ENCODE data around the gene ANKRD65. TPM values are rescaled to one million over a fixed set of nuclear protein-coding genes. Genes with fewer than 3 reads are reported as not detected.
A peak's percentile ranks its signal among the peaks of the same experiment; 100 is the strongest.

Gene ANKRD65
- total and polyA plus RNA-seq, 2 donors (not counting 3 experiments of a cell fraction or from before 2014, with no cell fraction given): 0.15 to 0.38 TPM

DNA sequence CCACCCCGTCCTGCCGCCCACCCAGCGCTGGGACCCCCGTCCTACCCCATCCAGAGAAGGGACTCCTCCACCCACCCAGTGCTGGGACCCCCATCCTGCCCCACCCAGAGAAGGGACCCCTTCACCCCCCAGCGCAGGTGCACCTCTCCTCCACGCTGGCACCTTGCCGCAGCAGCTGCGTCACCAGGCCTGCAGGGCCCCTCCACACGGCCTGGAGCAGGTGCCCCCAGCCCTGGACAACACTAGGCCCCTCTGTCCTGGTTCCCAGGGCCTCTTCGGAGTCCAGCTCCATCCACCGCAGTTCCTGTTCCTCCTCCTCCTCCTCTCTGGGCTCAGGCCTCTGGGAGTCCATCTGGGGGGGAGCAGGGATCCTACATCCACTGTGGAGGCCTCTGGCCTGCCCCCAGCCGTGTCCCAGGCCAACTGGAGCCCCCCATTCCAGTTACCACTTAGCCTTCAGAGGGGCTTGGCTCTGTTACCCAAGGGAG is 378 bp downstream of the ANKRD65 start:
- ChIA-PET CTCF (interaction anchor here (0.6 to 2.2 kb wide), 8 partner anchors 9 to 45 kb away, joined by 3 to 11 read pairs (median 4); partner anchors contain the start of genes AURKAIP1 and CCNL2), POLR2A (no interaction called here)
- dilution Hi-C loops (cut with MboI; ENCODE audit: extremely low pct_ligation_motif_present, low sequenced_read_pairs) (no loop called here), intact Hi-C loops (cut with micrococcal nuclease) (no loop called here)
- Histone ChIP-seq H2AFZ (ENCODE audit: low read depth, low read length) (no peak overlapping the region), H3K4me1 (ENCODE audit: control insufficient read depth, extremely low read depth, insufficient read depth, low read length) (peaks cover 3% of the 10 kb centered on the region), H3K79me2 (ENCODE audit: control insufficient read depth, insufficient read depth, low read length) (no peaks in the 10 kb centered on the region), H3K27ac (ENCODE audit: insufficient read depth, low read depth, low read length) (no peak overlapping the region), H3K36me3 (ENCODE audit: control insufficient read depth in 2 of 2, extremely low read depth in 1 of 2, insufficient read depth in 2 of 2, low read length in 2 of 2) (no peaks in the 10 kb centered on the region), H3K4me2 (ENCODE audit: insufficient read depth, low read length) (no peak overlapping the region), H3K9ac (replicated peaks; ENCODE audit: extremely low read depth, insufficient read depth, low read length) (no peak overlapping the region), H3K9me3 (replicated peaks; ENCODE audit: control insufficient read depth, insufficient read depth, low read length) (no peaks in the 10 kb centered on the region), H3K27me3 (ENCODE audit: control insufficient read depth in 2 of 2, insufficient read depth in 2 of 2, low read length in 2 of 2) (no peaks in the 10 kb centered on the region), H3K9me1 (replicated peaks; ENCODE audit: control insufficient read depth, extremely low read depth, insufficient read depth, low read length) (no peaks in the 10 kb centered on the region), H4K20me1 (replicated peaks; ENCODE audit: control insufficient read depth, extremely low read depth, insufficient read depth, low read length) (no peaks in the 10 kb centered on the region), H3K4me3 (replicated peaks in 1 of 3; ENCODE audit: insufficient read depth in 1 of 3, low read depth in 1 of 3, low read length in 3 of 3) (no peak overlapping the region)
- no peak for TF ChIP-seq GATA2 (IDR thresholded peaks at IDR 0.05; ENCODE audit: insufficient read depth, insufficient read length, low read depth, low read length)
- DNase-seq (ENCODE audit: low read depth, low spot score): no peak
- FAIRE-seq: no peak
- no TSS peak for BruUV-seq (replicated peaks)

- POLR2A ChIA-PET: no interaction called here
- H3K4me1 ChIP-seq (ENCODE audit: control insufficient read depth, extremely low read depth, insufficient read depth, low read length): peaks cover 3% of the 10 kb centered on the region
- H3K4me3 ChIP-seq (replicated peaks in 1 of 3; ENCODE audit: insufficient read depth in 1 of 3, low read depth in 1 of 3, low read length in 3 of 3): peak overlapping the region in 1 of 3 experiments; percentile 21
- peak overlapping the region; percentile 71 for H2AFZ ChIP-seq (ENCODE audit: low read depth, low read length)
- no peaks in the 10 kb centered on the region for H3K79me2 ChIP-seq (ENCODE audit: control insufficient read depth, insufficient read depth, low read length)
- no peaks in the 10 kb centered on the region for H3K9me3 ChIP-seq (replicated peaks; ENCODE audit: control insufficient read depth, insufficient read depth, low read length)
- no peaks in the 10 kb centered on the region for H3K36me3 ChIP-seq (ENCODE audit: control insufficient read depth in 2 of 2, extremely low read depth in 1 of 2, insufficient read depth in 2 of 2, low read length in 2 of 2)
- H3K27ac ChIP-seq (ENCODE audit: insufficient read depth, low read depth, low read length): no peak overlapping the region
- FAIRE-seq (no peak), DNase-seq (ENCODE audit: low read depth, low spot score) (no peak)
- dilution Hi-C loops (cut with MboI; ENCODE audit: extremely low pct_ligation_motif_present, low sequenced_read_pairs): no loop called here
- H3K4me2 ChIP-seq (ENCODE audit: insufficient read depth, low read length): no peak overlapping the region
- TF ChIP-seq POLR2AphosphoS5 (IDR thresholded peaks at IDR 0.05; ENCODE audit: insufficient read depth, low read depth, low read length) (no peak), EZH2 (IDR thresholded peaks at IDR 0.05; ENCODE audit: borderline replicate concordance, low read depth, low read length, severe bottlenecking) (peak; percentile 37), GATA2 (IDR thresholded peaks at IDR 0.05; ENCODE audit: insufficient read depth, insufficient read length, low read depth, low read length) (no peak)
- CTCF ChIA-PET: interaction anchor here (0.6 to 2.2 kb wide), 7 partner anchors 10 to 45 kb away, joined by 3 to 11 read pairs (median 5); partner anchors contain the start of genes AURKAIP1 and CCNL2
- intact Hi-C loops (cut with micrococcal nuclease): no loop called here
- H3K27me3 ChIP-seq (ENCODE audit: control insufficient read depth in 2 of 2, insufficient read depth in 2 of 2, low read length in 2 of 2): no peaks in the 10 kb centered on the region
- BruUV-seq (replicated peaks): no TSS peak
- H3K9me1 ChIP-seq (replicated peaks; ENCODE audit: control insufficient read depth, extremely low read depth, insufficient read depth, low read length): no peaks in the 10 kb centered on the region
- no peaks in the 10 kb centered on the region for H4K20me1 ChIP-seq (replicated peaks; ENCODE audit: control insufficient read depth, extremely low read depth, insufficient read depth, low read length)
- no peak overlapping the region for H3K9ac ChIP-seq (replicated peaks; ENCODE audit: extremely low read depth, insufficient read depth, low read length)
Measured at GRCh38 chr1:1419813-1420653, 1.0 kb downstream of the ANKRD65 start.
